Trophoblast cell (in vitro differentiated cells and primary cell): ENCODE measurements around the gene CHTF18.
"Not testable (repeated sequence)": the region's sequence is repeated elsewhere in the genome, so short reads cannot be mapped to it uniquely, and the experiment has no call there.

Experiments used
- DNase-seq, 2 donors: peaks; one replicate each; pipeline ENCODE4 v3.0.0-alpha.2; 2016
- H2AFZ ChIP-seq: 2 replicates; pipeline ENCODE4 v1.6.1; 2013; ENCODE audit warnings: low read length, moderate library complexity, mild to moderate bottlenecking; ENCODE audit not compliant: insufficient read depth, poor library complexity
- H2AK5ac ChIP-seq: 2 replicates; pipeline ENCODE4 v1.6.1; 2013; ENCODE audit warnings: mild to moderate bottlenecking, low read length
- H2BK120ac ChIP-seq: 2 replicates; pipeline ENCODE4 v1.6.1; 2013; ENCODE audit warnings: low read length, mild to moderate bottlenecking, moderate library complexity; ENCODE audit not compliant: insufficient read depth, poor library complexity
- H2BK12ac ChIP-seq: 2 replicates; pipeline ENCODE4 v1.6.1; 2013; ENCODE audit warnings: mild to moderate bottlenecking, low read length, moderate library complexity
- H2BK5ac ChIP-seq: 2 replicates; pipeline ENCODE4 v1.6.1; 2013; ENCODE audit warnings: low read length, low read depth, moderate library complexity, mild to moderate bottlenecking; ENCODE audit not compliant: poor library complexity
- H3K14ac ChIP-seq: 2 replicates; pipeline ENCODE4 v1.6.1; 2013; ENCODE audit warnings: mild to moderate bottlenecking, low read length
- H3K18ac ChIP-seq: 2 replicates; pipeline ENCODE4 v1.6.1; 2013; ENCODE audit warnings: mild to moderate bottlenecking, low read length
- H3K23ac ChIP-seq: 2 replicates; pipeline ENCODE4 v1.6.1; 2013; ENCODE audit warnings: low read length
- H3K27ac ChIP-seq: 2 replicates; pipeline ENCODE4 v1.5.1; 2013; ENCODE audit warnings: low read depth, mild to moderate bottlenecking, inconsistent platforms, low read length, moderate library complexity
- H3K27me3 ChIP-seq: 2 replicates; pipeline ENCODE4 v1.6.1; 2013; ENCODE audit warnings: inconsistent platforms, mild to moderate bottlenecking, low read length, moderate library complexity; ENCODE audit not compliant: insufficient read depth
- H3K36me3 ChIP-seq, 2 experiments: 1 replicate in 1 of 2; 2 replicates in 1 of 2; pipeline ENCODE4 v1.6.1; 2013; ENCODE audit warnings: low read length in 2 of 2, mild to moderate bottlenecking in 2 of 2, moderate library complexity in 1 of 2; ENCODE audit not compliant: insufficient read depth in 2 of 2, control insufficient read depth in 1 of 2
- H3K4ac ChIP-seq: 2 replicates; pipeline ENCODE4 v1.6.1; 2013; ENCODE audit warnings: low read depth, mild to moderate bottlenecking, low read length, moderate library complexity
- H3K4me1 ChIP-seq, 2 experiments: 1 replicate in 1 of 2; 2 replicates in 1 of 2; pipeline ENCODE4 v1.6.1; 2013; ENCODE audit warnings: low read length in 2 of 2, mild to moderate bottlenecking in 2 of 2, moderate library complexity in 1 of 2; ENCODE audit not compliant: insufficient read depth in 2 of 2, control insufficient read depth in 1 of 2
- H3K4me2 ChIP-seq: 2 replicates; pipeline ENCODE4 v1.6.1; 2013; ENCODE audit warnings: inconsistent platforms, mild to moderate bottlenecking, low read length, moderate library complexity
- H3K4me3 ChIP-seq: 2 replicates; pipeline ENCODE4 v1.5.1; 2013; ENCODE audit warnings: mild to moderate bottlenecking, low read depth, low read length, inconsistent platforms
- H3K79me1 ChIP-seq: one replicate; pipeline ENCODE4 v1.6.1; 2013; ENCODE audit warnings: low read length
- H3K79me2 ChIP-seq: 2 replicates; pipeline ENCODE4 v1.6.1; 2013; ENCODE audit warnings: low read length, mild to moderate bottlenecking; ENCODE audit not compliant: control insufficient read depth, insufficient read depth, poor library complexity
- H3K9ac ChIP-seq: 2 replicates; pipeline ENCODE4 v1.6.1; 2013; ENCODE audit warnings: mild to moderate bottlenecking, low read length
- H3K9me3 ChIP-seq: 2 replicates; pipeline ENCODE4 v1.6.1; 2013; ENCODE audit warnings: low read depth, mild to moderate bottlenecking, control low read depth, inconsistent platforms, low read length; ENCODE audit not compliant: insufficient read depth
- H4K12ac ChIP-seq: 2 replicates; pipeline ENCODE4 v1.6.1; 2013; ENCODE audit warnings: low read depth, mild to moderate bottlenecking, low read length, moderate library complexity
- H4K8ac ChIP-seq: 2 replicates; pipeline ENCODE4 v1.6.1; 2013; ENCODE audit warnings: low read depth, mild to moderate bottlenecking, low read length, moderate library complexity
- H4K91ac ChIP-seq: one replicate; pipeline ENCODE4 v1.6.1; 2013; ENCODE audit warnings: low read depth, mild to moderate bottlenecking, low read length, moderate library complexity
- WGBS: extraction: QIAGEN DNeasy Blood & Tissue Kit; methylation state at CpG from one replicate; pipeline ENCODE4 v1.1.7; 2013; ENCODE audit warnings: missing lambda C conversion rate; ENCODE audit not compliant: insufficient read length, insufficient coverage; ENCODE audit errors: extremely low coverage; 5-methylcytosine and 5-hydroxymethylcytosine counted together

The CHTF18 gene

DNA sequence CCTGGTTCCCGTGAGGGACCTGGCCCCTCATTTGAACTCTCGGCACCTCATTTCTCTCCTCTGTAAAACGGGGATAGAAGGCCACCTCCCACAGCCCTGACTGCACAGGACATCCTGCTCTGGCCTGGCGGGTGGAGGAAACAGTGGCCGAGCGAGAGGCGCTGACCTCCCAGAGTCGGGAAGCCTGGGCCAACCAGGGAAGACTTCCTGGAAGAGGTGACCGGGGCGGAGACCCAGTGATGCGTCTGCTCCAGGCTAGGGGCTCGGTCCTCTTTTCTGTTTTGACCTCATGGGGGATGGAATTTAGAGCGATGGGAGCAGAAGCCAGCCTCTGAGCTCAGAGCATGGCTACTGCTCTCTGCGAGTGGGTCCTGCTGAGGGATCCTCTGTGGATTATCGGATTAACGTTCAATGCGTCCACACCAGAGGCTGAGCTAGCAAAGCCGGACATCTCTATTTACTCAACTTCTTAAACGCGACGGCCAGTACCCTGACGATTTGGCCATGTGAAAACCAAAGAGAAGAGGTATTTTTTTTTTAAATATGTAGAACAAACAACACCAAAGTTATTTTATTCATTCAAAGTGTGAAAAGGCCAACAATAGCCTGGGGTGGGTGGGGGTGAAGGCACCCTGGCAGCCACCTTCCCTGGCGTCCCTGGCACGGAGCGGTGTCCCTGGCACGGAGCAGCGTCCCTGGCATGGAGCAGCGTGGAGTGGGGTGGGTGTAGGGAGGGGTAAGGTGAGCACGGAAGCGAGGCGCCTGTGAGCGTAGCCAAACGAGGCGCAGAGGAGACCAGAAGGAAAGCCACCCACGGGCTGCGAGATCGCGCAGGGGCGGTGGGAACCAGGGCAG lies 37.0 kb upstream of the CHTF18 start:
- no peaks in the 10 kb centered on the region for H3K4me1 ChIP-seq
- no peak overlapping the region for H2BK5ac ChIP-seq
- DNase-seq, result no peak
- H3K9ac ChIP-seq, result no peak overlapping the region
- H3K14ac ChIP-seq, result no peak overlapping the region
- no peak overlapping the region for H3K18ac ChIP-seq
- no peak overlapping the region for H3K4ac ChIP-seq
- H3K27me3 ChIP-seq, result no peaks in the 10 kb centered on the region
- no peak overlapping the region for H4K8ac ChIP-seq
- H4K91ac ChIP-seq, result no peak overlapping the region
- no peak overlapping the region for H3K4me2 ChIP-seq
- no peak overlapping the region for H2AK5ac ChIP-seq
- no peak overlapping the region for H4K12ac ChIP-seq
- no peak overlapping the region for H2AFZ ChIP-seq
- no peaks in the 10 kb centered on the region for H3K79me2 ChIP-seq
- no peaks in the 10 kb centered on the region for H3K36me3 ChIP-seq
- no peak overlapping the region for H3K27ac ChIP-seq
- no peak overlapping the region for H2BK12ac ChIP-seq
- no peak overlapping the region for H2BK120ac ChIP-seq
- no CpG with 5 or more reads among the region's 39 CpGs for WGBS
- H3K4me3 ChIP-seq, result no peak overlapping the region
- no peaks in the 10 kb centered on the region for H3K79me1 ChIP-seq
- peaks cover 2% of the 10 kb centered on the region for H3K9me3 ChIP-seq
- H3K23ac ChIP-seq, result no peak overlapping the region

DNA sequence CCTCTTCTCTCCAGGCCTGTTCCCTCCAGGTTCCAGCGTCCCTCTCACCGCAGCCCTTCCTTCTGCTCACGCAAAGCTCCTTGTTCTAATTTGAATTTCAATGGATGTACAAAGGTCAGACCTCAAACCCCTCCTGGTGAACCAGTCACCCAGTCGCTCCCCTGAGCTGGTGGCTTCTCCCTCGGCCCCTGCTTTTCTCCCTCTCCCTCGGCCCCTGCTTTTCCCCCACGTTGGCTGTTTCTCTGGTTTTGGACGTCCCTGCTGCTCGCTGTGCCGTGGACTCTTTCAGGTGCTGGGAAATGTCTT lies 36.5 kb upstream of the CHTF18 start:
- Histone ChIP-seq H3K79me1 (no peaks in the 10 kb centered on the region), H4K8ac (no peak overlapping the region), H3K4me2 (no peak overlapping the region), H3K14ac (no peak overlapping the region), H3K4me1 (no peaks in the 10 kb centered on the region), H2BK5ac (no peak overlapping the region), H3K79me2 (no peaks in the 10 kb centered on the region), H2BK120ac (no peak overlapping the region), H3K4ac (no peak overlapping the region), H3K9ac (no peak overlapping the region), H3K27ac (no peak overlapping the region), H4K91ac (no peak overlapping the region), H3K18ac (no peak overlapping the region), H3K4me3 (no peak overlapping the region), H4K12ac (no peak overlapping the region), H2AK5ac (no peak overlapping the region), H3K36me3 (no peaks in the 10 kb centered on the region), H2BK12ac (no peak overlapping the region), H3K9me3 (peaks cover 5% of the 10 kb centered on the region), H3K23ac (no peak overlapping the region), H2AFZ (no peak overlapping the region), H3K27me3 (no peaks in the 10 kb centered on the region)
- DNase-seq, result no peak
- no CpG with 5 or more reads among the region's 10 CpGs for WGBS

DNA sequence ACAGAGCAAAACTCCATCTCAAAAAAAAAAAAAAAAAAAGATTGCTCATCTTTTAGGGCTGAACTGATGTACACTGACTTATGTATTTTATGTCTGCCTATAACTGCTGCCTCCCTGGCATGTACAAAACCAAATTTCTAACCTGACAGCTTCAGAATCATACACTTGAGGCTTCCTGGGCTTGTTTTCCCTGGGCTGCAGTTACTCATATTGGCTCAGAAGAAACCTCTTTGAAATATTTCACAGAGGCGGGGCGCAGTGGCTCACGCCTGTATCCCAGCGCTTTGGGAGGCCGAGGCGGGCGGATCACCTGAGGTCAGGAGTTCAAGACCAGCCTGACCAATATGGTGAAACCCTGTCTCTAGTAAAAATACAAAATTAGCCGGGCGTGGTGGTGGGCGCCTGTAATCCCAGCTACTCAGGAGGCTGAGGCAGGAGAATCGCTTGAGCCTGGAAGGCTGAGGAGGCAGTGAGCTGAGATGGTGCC lies 34.3 kb upstream of the CHTF18 start:
- H2BK12ac ChIP-seq, H3K79me1 ChIP-seq, H3K36me3 ChIP-seq, H3K9ac ChIP-seq, H4K91ac ChIP-seq, H3K23ac ChIP-seq, H3K14ac ChIP-seq, H2BK120ac ChIP-seq, DNase-seq, H3K4me2 ChIP-seq, H3K27ac ChIP-seq, H3K79me2 ChIP-seq, H3K18ac ChIP-seq, H3K4me1 ChIP-seq, H2AFZ ChIP-seq, H3K4me3 ChIP-seq, H2BK5ac ChIP-seq, H4K8ac ChIP-seq, H3K9me3 ChIP-seq, H3K27me3 ChIP-seq, H2AK5ac ChIP-seq, H4K12ac ChIP-seq, H3K4ac ChIP-seq: not testable (repeated sequence)
- no CpG with 5 or more reads among the region's 11 CpGs for WGBS

DNA sequence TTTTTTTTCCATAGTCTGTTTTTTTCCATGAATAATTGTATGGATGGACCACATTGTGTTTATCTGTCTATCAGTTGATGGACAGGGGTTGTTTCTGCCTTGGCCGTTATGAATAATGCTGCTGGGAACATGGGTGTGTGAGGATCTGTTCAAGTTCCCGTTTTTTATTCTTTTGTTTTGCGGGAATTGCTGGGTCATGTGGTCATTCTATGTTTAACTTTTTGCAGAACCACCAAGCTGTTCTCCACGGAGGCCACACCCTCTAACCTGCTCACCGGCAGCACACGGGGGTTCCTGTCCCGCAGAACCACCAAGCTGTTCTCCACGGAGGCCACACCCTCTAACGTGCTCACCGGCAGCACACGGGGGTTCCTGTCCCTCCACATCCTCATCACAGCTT lies 33.8 kb upstream of the CHTF18 start:
- Histone ChIP-seq H3K4ac (no peak overlapping the region), H3K14ac (no peak overlapping the region), H4K12ac (no peak overlapping the region), H3K27ac (no peak overlapping the region), H2AK5ac (no peak overlapping the region), H3K4me1 (peaks cover under 1 to 2% of the 10 kb centered on the region in 2 experiments), H3K27me3 (no peaks in the 10 kb centered on the region), H3K9ac (no peak overlapping the region), H3K4me2 (no peak overlapping the region), H4K91ac (no peak overlapping the region), H2BK12ac (no peak overlapping the region), H2BK5ac (no peak overlapping the region), H4K8ac (no peak overlapping the region), H3K4me3 (no peak overlapping the region), H2AFZ (no peak overlapping the region), H3K79me2 (no peaks in the 10 kb centered on the region), H3K18ac (no peak overlapping the region), H3K23ac (no peak overlapping the region), H3K36me3 (no peaks in the 10 kb centered on the region), H3K9me3 (peaks cover 5% of the 10 kb centered on the region), H3K79me1 (peaks cover 3% of the 10 kb centered on the region), H2BK120ac (no peak overlapping the region)
- no CpG with 5 or more reads among the region's 11 CpGs for WGBS
- DNase-seq, result no peak
